ENCODE measurements around the gene CPZ.

DNA sequence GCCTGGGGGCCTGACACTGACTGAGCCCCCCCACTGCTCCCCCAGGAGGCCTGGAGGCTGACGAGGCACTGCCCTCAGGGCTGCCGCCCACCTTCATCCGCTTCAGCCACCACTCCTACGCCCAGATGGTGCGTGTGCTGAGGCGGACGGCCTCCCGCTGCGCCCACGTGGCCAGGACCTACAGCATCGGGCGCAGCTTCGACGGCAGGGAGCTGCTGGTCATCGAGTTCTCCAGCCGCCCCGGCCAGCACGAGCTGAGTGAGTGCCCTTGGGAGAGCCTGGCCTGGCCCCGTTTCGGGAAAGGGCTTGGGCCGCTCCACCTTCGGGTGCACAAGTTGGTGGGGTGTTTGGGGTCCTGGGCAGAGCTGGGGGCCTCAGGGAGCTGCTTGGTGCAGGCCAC is 11.4 kb downstream of the CPZ start:
- TF ChIP-seq, protein P1, sequence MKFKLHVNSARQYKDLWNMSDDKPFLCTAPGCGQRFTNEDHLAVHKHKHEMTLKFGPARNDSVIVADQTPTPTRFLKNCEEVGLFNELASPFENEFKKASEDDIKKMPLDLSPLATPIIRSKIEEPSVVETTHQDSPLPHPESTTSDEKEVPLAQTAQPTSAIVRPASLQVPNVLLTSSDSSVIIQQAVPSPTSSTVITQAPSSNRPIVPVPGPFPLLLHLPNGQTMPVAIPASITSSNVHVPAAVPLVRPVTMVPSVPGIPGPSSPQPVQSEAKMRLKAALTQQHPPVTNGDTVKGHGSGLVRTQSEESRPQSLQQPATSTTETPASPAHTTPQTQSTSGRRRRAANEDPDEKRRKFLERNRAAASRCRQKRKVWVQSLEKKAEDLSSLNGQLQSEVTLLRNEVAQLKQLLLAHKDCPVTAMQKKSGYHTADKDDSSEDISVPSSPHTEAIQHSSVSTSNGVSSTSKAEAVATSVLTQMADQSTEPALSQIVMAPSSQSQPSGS (CRISPR knock-in tag; IDR thresholded peaks at IDR 0.05; ENCODE audit: borderline replicate concordance, low read depth), result no peak
- TF ChIP-seq NR1H2 (CRISPR knock-in tag; IDR thresholded peaks at IDR 0.05) (no peak), FOXK1 (CRISPR knock-in tag; IDR thresholded peaks at IDR 0.05) (no peak), TEAD4 (CRISPR knock-in tag; IDR thresholded peaks at IDR 0.05) (no peak)
- TF ChIP-seq, protein P2, sequence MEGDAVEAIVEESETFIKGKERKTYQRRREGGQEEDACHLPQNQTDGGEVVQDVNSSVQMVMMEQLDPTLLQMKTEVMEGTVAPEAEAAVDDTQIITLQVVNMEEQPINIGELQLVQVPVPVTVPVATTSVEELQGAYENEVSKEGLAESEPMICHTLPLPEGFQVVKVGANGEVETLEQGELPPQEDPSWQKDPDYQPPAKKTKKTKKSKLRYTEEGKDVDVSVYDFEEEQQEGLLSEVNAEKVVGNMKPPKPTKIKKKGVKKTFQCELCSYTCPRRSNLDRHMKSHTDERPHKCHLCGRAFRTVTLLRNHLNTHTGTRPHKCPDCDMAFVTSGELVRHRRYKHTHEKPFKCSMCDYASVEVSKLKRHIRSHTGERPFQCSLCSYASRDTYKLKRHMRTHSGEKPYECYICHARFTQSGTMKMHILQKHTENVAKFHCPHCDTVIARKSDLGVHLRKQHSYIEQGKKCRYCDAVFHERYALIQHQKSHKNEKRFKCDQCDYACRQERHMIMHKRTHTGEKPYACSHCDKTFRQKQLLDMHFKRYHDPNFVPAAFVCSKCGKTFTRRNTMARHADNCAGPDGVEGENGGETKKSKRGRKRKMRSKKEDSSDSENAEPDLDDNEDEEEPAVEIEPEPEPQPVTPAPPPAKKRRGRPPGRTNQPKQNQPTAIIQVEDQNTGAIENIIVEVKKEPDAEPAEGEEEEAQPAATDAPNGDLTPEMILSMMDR (IDR thresholded peaks at IDR 0.05), result no peak
- TF ChIP-seq, protein P3, sequence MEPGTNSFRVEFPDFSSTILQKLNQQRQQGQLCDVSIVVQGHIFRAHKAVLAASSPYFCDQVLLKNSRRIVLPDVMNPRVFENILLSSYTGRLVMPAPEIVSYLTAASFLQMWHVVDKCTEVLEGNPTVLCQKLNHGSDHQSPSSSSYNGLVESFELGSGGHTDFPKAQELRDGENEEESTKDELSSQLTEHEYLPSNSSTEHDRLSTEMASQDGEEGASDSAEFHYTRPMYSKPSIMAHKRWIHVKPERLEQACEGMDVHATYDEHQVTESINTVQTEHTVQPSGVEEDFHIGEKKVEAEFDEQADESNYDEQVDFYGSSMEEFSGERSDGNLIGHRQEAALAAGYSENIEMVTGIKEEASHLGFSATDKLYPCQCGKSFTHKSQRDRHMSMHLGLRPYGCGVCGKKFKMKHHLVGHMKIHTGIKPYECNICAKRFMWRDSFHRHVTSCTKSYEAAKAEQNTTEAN (CRISPR knock-in tag; IDR thresholded peaks at IDR 0.05), result no peak
- TF ChIP-seq, protein P4, sequence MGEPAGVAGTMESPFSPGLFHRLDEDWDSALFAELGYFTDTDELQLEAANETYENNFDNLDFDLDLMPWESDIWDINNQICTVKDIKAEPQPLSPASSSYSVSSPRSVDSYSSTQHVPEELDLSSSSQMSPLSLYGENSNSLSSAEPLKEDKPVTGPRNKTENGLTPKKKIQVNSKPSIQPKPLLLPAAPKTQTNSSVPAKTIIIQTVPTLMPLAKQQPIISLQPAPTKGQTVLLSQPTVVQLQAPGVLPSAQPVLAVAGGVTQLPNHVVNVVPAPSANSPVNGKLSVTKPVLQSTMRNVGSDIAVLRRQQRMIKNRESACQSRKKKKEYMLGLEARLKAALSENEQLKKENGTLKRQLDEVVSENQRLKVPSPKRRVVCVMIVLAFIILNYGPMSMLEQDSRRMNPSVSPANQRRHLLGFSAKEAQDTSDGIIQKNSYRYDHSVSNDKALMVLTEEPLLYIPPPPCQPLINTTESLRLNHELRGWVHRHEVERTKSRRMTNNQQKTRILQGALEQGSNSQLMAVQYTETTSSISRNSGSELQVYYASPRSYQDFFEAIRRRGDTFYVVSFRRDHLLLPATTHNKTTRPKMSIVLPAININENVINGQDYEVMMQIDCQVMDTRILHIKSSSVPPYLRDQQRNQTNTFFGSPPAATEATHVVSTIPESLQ (CRISPR knock-in tag; IDR thresholded peaks at IDR 0.05), result no peak
- TF ChIP-seq, protein P5, sequence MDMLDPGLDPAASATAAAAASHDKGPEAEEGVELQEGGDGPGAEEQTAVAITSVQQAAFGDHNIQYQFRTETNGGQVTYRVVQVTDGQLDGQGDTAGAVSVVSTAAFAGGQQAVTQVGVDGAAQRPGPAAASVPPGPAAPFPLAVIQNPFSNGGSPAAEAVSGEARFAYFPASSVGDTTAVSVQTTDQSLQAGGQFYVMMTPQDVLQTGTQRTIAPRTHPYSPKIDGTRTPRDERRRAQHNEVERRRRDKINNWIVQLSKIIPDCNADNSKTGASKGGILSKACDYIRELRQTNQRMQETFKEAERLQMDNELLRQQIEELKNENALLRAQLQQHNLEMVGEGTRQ (CRISPR knock-in tag; IDR thresholded peaks at IDR 0.05), result no peak
- TF ChIP-seq, protein P6, sequence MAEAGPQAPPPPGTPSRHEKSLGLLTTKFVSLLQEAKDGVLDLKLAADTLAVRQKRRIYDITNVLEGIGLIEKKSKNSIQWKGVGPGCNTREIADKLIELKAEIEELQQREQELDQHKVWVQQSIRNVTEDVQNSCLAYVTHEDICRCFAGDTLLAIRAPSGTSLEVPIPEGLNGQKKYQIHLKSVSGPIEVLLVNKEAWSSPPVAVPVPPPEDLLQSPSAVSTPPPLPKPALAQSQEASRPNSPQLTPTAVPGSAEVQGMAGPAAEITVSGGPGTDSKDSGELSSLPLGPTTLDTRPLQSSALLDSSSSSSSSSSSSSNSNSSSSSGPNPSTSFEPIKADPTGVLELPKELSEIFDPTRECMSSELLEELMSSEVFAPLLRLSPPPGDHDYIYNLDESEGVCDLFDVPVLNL (CRISPR knock-in tag; IDR thresholded peaks at IDR 0.05; ENCODE audit: borderline replicate concordance, low read depth), result no peak
- TF ChIP-seq, protein P7, sequence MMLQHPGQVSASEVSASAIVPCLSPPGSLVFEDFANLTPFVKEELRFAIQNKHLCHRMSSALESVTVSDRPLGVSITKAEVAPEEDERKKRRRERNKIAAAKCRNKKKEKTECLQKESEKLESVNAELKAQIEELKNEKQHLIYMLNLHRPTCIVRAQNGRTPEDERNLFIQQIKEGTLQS (CRISPR knock-in tag; conservative IDR thresholded peaks at IDR 0.05), result no peak
